NCI-H146 treated with DMSO at 0.1 percent for 48 hours (cell line): Measurements from ENCODE around the gene CHST15.

Source experiments
- DNase-seq: peaks from one replicate; lab custom pipeline; 2025; ENCODE audit not compliant: unreplicated experiment; lab: John Stamatoyannopoulos, UW

CHST15 gene

DNA sequence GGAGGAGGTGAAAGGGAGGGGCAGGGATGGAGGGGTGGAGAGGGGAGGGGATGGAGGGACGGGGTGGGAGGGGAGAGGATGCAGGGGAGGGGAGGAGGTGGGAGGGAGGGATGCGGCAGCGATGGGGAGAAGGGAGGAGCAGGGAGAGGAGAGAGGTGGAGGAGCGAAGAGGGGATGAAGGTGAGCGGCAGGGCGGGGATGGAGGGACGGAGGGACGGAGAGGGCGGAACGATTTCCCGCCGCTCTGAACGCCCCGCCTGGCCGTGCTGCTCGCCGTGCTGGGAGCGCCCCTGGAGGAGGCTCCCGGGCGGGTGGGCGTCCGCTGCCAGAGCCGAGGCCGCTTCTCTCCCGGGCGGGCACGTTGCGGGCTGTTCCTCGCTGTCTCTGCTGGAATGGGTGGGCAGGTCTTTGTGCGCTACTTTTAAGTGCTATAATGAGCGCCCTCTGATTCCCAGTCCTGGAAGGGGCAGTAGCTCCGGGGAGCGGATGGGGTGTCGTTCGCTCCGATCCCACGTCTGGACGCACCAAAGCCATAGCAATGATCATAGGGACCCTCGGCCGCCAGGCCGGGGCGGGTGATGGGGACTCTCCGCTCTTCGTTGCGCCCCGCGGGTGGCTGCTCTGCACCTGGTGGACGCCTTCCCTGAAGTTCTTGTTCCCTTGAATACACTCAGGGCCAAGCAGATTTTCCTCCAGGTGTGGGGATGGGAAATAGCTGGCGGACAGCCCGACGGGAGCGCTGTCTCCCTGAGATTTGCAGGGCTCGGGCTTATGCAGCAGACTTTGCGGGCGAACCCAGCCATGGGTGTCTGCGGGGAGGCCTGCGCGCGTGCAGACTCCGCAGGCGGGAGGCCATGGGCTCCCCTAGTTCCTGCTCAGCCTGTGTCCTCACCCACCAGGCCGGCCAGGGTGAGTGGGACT is 120.7 kb downstream of the CHST15 start:
- DNase-seq: peak; percentile 6

DNA sequence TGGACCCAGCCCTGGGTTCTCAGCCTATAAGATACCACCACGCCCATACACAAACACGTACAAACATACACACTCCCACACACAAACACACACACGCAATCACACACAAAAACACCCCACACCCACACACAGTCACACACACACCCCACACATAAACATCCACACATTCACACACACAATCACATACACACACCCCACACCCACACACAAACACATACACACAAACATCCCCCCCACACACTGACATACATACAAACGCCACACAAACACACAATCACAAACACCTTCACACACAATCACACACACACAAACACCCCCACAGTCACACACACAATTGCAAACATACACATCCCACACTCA is 122.5 kb downstream of the CHST15 start:
- no peak for DNase-seq

DNA sequence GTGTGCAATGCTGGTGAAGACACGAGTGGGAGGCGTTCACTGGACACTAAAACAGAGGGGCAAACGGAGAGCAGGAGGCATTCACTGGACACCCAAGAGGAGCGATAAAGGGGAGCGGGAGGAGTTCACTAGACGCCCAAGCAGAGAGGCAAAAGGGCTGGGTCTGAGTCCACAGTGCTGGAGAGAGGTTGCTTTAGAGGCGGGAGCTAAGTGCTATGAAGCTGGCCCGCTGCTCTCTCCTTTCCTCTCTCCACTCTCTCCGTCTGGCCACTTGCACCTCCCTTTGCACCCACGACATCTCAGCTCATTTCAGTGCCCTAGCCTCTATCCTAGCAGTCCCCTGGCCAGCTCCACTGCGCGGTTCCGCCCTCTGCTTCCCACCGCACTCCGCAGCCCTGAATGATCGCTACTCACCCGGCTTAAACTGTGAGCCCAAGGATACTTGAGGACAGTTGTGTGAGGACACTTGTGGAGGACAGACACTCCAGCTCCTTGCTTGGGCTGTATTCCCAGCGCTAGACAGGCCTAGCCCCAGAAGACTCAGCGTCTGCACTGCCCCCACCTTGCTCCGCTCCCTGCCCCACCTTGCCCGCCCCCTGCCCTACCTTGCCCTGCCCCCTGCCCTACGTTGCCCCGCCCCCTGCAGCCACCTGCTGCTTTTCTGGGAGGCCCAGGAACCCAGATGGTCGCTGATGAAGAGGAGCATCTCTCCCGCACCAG is 123.0 kb downstream of the CHST15 start:
- DNase-seq: no peak

DNA sequence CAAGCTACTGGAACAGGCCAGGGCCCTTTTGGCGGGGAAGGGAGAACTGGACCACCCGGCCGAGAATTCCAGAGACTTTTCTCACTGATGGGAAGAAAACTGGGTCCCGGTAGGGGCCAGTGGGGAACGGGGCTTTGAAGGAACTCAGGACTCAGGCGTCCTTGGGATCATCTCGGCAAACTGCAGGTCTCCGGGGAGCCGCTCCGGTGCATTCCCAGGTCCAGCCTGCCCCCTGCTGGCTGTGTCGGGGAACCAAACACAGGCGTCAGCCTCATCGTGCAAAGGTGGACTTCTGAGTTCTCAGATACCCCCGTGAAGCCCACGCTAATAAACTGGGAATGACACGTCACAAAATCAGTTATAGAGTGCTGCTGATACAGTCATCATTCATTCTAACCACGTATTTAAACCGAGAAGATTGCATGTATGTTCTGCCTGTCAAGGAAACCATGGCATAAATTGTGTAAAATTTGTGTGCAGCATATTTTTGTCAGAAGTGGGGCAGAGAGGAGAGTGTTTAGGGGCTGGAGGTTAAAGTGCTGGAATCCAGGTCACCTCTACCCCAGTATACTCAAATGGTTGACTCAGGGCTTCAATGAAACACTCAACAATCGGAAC is 125.7 kb downstream of the CHST15 start:
- DNase-seq: peak; percentile 2

DNA sequence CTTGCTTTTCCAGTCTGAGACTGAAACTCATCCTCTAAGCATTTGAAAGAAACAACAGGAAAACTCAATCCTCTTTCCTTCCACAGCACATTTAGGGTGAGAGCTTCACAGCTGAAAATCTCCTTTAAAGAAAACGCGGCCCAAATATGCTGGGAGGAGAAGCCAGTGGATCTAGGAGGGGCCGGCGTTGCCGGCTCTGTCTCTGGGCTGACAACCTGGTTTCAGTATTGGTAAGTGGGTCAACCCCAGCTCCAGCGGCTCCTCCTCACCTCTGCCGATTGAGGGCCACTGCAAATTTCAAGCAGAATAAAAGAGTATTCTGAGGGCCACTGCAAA is 126.5 kb downstream of the CHST15 start:
- no peak for DNase-seq

DNA sequence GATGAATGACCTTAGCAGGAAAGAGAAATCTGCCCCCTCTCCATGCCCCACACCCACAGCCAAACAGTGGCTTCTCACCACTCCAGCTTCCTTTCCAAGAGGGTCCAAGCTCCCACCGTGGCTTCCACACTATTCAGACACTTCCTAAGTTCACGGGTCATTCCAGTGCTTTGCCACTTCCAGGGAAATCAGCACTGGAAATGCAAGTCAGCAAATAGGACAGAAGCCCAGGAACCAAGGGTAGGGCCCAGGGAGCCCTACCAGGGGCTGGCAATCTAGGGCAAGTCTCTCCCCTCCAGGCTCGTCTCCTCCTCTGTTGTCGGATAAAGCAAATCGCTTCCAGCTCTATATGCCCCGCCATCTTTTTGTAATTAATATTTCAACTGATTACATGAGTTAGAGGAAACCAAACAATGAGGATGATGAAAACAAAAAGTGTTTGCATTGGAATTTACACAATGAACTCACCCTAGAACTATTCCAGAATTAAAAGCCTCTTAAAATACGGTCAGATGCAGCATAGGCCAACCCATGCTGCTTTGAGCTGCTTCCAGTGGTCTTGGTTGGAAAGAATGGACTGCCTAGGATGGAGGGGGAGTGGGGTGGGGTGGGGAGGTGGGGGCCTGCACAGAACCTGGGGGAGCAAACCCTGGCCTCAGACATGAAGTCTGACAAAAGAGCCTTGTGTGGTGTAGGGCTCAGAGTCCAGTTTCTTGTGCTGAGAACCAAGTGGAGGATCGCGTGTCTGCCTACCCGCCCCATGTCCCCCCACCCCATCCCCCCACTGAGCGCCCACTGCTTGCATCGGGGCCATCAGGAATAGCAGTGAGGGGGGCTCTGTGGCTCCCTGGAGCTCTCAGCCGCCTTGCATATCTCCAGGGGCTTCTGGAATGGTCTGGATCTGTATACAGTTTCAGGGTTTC is 127.2 kb downstream of the CHST15 start:
- DNase-seq: no peak

DNA sequence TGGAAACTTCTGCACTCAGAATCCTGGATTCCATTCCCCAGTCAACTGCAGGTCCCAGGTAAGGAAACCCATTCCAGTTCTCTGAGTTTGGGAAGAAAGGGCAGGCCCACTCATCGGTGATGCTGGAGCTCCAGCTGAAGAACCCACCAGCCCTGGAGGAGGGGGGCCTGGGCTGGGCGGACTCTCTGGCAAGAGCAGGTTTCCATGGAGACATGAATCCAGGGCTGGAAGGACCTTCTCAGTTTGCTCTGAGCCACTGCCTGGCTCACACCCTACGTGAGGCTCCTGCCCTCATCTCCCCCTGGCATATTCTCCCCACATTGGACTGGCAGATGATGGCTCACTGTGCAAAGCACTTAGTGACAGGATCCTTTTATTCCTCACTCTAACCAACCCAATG is 128.4 kb downstream of the CHST15 start:
- DNase-seq: no peak

DNA sequence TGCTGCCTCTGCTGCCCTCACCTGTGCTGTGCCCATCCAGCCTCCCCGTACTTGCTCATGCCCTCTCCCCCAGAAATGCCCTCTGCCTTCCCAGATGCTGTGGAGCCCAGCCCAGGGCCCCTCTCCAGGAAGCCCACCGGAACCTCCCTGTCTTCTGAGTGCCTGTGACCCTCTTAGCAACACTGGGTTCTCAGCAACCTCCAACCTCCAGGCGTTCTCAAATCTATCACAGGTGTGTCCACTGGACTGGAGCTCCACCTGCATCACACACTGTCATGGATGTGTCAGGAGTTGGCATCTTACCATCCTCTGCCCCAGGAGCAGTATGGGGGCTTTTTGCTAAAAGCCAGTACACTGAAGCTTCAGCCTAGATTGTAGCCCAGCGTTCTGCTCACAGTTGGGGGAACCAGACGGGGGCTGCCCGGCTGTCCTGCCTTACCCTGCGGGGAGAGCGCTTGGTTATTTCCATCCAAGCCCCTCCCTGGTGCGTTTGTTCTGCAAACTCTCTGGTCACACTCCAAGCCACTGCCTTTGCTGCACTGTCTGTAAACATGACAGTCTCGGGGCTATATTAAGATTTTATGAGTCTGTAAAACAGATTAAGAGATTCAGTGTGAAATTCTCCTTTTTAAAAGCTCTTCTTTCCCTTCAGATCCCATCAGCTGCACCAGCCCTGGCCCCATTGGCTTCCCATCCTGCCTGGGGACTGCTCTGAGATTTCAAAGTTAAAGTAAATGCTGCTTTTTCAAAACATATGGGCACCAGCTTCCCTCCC is 130.5 kb downstream of the CHST15 start:
- no peak for DNase-seq

DNA sequence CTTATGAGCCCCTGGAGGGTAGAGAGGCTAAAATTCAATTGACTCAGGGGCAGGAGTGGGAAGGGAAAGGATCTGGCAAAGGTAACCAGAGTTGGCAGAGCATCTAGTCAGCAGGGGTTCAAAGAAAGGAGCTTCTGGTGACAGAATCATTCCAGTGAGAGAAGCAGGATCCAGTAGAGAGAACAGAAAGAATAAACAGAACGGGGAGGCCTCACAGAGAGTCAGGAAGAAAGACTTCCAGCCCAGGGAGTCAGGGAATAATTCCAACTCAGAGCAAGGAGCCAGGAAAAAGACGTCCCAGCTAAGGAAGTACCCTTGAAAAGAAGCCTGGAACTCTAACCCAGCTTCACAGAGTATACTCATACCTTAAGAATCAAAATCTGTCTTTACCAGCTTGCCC is 135.2 kb downstream of the CHST15 start:
- no peak for DNase-seq
